ENCODE measurements around the gene ASB1. TPM values are rescaled to one million over a fixed set of nuclear protein-coding genes. Genes with fewer than 3 reads are reported as not detected.

Gene ASB1
- total RNA-seq, 4 donors from 2014 or later: 17.1 to 48.8 (median 22.1) TPM

DNA sequence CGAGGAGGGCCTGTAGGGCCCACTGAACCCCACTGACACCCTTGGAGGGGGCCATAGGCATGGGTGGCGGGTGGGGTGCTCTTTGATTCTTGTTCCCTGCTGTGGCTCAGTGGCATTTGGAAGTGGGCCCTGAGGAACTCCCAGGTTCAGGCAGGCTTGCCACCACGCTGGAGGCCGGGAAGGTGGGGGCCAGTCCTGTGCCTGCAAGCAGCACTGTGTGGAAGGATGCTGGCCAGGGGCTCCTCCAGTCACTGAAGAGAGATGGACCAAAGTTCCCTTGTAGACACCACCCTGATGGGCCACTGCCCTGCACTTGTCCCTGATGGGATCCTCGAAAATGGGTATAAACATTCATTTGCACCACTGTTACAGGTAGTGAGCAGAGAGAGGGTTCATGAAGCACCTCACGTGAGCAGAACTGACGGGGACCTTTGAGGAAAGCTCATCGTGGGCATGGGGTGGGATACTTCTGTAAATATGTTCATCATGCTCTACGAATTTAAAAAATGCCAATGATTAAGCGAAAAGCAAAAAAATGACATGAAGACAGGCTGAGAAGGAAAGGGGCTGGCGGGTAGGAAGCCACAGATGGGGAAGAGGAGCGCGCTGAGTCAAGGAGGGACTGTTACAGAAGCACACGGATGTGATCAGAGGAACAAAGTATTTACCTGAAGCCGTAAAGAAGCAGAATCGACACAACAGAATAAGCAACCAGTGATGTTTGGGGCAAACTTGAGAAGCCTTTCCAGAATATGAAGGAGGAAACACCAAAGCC is 45.2 kb upstream of the ASB1 start:
- 86% methylated on average over 15 of the region's 16 CpGs for WGBS
- Histone ChIP-seq H3K27me3 (no peaks in the 10 kb centered on the region), H3K4me1 (peaks cover 8% of the 10 kb centered on the region), H3K36me3 (no peaks in the 10 kb centered on the region), H3K4me3 (no peak overlapping the region), H3K9me3 (no peaks in the 10 kb centered on the region), H3K27ac (no peak overlapping the region)
- DNase-seq (ENCODE audit: low spot score in 2 of 2): no peak
- no peak for TF ChIP-seq POLR2AphosphoS5 (IDR thresholded peaks at IDR 0.05)
- TF ChIP-seq, protein P1, sequence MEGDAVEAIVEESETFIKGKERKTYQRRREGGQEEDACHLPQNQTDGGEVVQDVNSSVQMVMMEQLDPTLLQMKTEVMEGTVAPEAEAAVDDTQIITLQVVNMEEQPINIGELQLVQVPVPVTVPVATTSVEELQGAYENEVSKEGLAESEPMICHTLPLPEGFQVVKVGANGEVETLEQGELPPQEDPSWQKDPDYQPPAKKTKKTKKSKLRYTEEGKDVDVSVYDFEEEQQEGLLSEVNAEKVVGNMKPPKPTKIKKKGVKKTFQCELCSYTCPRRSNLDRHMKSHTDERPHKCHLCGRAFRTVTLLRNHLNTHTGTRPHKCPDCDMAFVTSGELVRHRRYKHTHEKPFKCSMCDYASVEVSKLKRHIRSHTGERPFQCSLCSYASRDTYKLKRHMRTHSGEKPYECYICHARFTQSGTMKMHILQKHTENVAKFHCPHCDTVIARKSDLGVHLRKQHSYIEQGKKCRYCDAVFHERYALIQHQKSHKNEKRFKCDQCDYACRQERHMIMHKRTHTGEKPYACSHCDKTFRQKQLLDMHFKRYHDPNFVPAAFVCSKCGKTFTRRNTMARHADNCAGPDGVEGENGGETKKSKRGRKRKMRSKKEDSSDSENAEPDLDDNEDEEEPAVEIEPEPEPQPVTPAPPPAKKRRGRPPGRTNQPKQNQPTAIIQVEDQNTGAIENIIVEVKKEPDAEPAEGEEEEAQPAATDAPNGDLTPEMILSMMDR (IDR thresholded peaks at IDR 0.05): no peak
- no peak for TF ChIP-seq POLR2A (IDR thresholded peaks at IDR 0.05)
- no peak for TF ChIP-seq EP300 (IDR thresholded peaks at IDR 0.05)

DNA sequence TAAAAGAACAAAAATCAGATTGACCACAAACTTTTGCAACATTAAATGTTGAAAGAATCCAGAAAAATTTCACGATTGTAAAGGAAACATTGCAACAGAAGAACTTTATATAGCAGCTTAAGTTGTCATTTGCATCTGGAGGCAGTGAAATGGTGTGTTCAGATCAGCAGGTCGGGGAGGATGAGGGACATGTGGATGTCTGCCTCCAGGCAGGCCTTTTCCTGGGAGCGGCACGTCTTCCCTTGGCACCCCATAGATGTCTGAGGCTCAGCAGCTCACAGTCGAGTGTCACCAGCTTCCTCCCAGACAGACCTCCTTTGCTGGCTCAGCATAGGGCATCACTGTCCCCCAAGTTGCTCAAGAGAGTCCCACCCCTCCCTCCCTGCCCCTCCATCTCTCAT is 44.3 kb upstream of the ASB1 start:
- DNase-seq (ENCODE audit: low spot score in 2 of 2): no peak
- H3K27me3 ChIP-seq: no peaks in the 10 kb centered on the region
- H3K27ac ChIP-seq: no peak overlapping the region
- no peaks in the 10 kb centered on the region for H3K9me3 ChIP-seq
- peaks cover 8% of the 10 kb centered on the region for H3K4me1 ChIP-seq
- TF ChIP-seq POLR2A (IDR thresholded peaks at IDR 0.05): no peak
- no peak for TF ChIP-seq EP300 (IDR thresholded peaks at IDR 0.05)
- TF ChIP-seq, protein P1 (IDR thresholded peaks at IDR 0.05): no peak
- no peak for TF ChIP-seq POLR2AphosphoS5 (IDR thresholded peaks at IDR 0.05)
- H3K36me3 ChIP-seq: no peaks in the 10 kb centered on the region
- no peak overlapping the region for H3K4me3 ChIP-seq
- WGBS: 69% methylated on average over 5 of the region's 5 CpGs

- H3K27ac ChIP-seq: no peak overlapping the region
- WGBS: 92% methylated on average over 5 of the region's 5 CpGs
- DNase-seq (ENCODE audit: low spot score in 2 of 2): no peak
Measured at GRCh38 chr2:238383135-238383534, 43.6 kb upstream of the ASB1 start.

DNA sequence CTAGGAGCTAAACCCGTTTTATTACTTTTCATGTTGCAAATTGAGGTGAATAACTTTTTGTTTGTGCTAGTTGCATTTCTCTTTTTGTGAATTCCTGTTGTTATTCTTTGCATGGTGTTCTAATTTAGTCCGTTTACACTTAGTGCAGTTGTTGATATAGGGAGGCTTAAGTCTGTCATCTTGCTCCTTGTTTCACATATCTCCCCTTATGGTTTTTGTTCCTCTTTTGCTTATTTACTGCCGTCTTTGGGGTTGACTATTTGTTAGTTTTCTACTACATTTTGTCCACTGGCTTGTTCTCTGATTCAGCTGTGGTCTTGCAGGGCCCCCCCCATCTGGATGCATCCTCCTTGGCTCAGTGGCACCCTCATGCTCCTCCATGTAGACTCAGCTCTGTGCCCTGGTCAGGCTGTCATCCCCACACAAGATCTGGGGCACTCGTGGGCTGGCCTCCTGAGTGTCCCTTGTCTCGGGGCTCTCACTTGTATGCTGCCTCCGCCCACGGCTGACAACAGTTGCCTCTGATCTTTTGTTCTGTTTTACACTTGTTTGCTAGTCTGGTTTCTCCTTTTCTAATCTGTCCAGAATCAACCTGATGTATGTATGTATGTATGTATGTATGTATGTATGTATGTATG is 42.9 kb upstream of the ASB1 start:
- no peak overlapping the region for H3K27ac ChIP-seq
- H3K4me1 ChIP-seq: peaks cover 8% of the 10 kb centered on the region
- no peak for DNase-seq (ENCODE audit: low spot score in 2 of 2)
- no peaks in the 10 kb centered on the region for H3K27me3 ChIP-seq
- 94% methylated on average over 7 of the region's 7 CpGs for WGBS
- H3K9me3 ChIP-seq: no peaks in the 10 kb centered on the region
- TF ChIP-seq EP300 (IDR thresholded peaks at IDR 0.05) (no peak), POLR2AphosphoS5 (IDR thresholded peaks at IDR 0.05) (no peak), POLR2A (IDR thresholded peaks at IDR 0.05) (no peak)
- TF ChIP-seq, protein P1 (IDR thresholded peaks at IDR 0.05): no peak
- H3K36me3 ChIP-seq: no peaks in the 10 kb centered on the region
- no peak overlapping the region for H3K4me3 ChIP-seq

More at GRCh38 chr2:238383135-238383534, 43.6 kb upstream of the ASB1 start:
- H3K4me1 ChIP-seq: peaks cover 8% of the 10 kb centered on the region
- no peaks in the 10 kb centered on the region for H3K9me3 ChIP-seq
- H3K27me3 ChIP-seq: no peaks in the 10 kb centered on the region
- no peak overlapping the region for H3K4me3 ChIP-seq
- H3K36me3 ChIP-seq: no peaks in the 10 kb centered on the region
- TF ChIP-seq EP300 (IDR thresholded peaks at IDR 0.05) (no peak), POLR2A (IDR thresholded peaks at IDR 0.05) (no peak), POLR2AphosphoS5 (IDR thresholded peaks at IDR 0.05) (no peak)
- TF ChIP-seq, protein P1 (IDR thresholded peaks at IDR 0.05): no peak

DNA sequence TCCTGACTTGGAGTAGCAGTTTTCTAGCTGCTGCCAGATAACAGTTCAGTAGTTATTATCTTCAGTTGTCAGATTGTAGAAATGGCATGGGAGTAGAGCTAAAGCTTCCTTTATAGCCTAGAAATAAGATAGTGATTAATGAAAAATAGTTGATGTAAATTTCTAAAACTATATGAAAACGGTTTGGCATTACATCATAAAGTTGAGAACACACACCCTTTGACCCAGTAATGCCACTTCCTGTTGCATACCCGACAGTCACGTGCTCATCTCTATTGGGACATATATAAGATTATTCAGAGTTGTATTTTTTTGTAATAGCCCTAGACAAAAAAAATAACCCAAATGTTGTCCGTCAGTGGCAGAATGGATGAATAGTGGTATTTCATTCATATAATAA is 39.4 kb upstream of the ASB1 start:
- no peaks in the 10 kb centered on the region for H3K9me3 ChIP-seq
- no peak overlapping the region for H3K4me3 ChIP-seq
- no peak for DNase-seq (ENCODE audit: low spot score in 2 of 2)
- no peaks in the 10 kb centered on the region for H3K36me3 ChIP-seq
- no peak overlapping the region for H3K27ac ChIP-seq
- WGBS: 63% methylated on average over 4 of the region's 4 CpGs
- no peaks in the 10 kb centered on the region for H3K27me3 ChIP-seq
- peaks cover 11% of the 10 kb centered on the region for H3K4me1 ChIP-seq
- TF ChIP-seq, protein P1 (IDR thresholded peaks at IDR 0.05): no peak
- no peak for TF ChIP-seq POLR2AphosphoS5 (IDR thresholded peaks at IDR 0.05)
- no peak for TF ChIP-seq EP300 (IDR thresholded peaks at IDR 0.05)
- TF ChIP-seq POLR2A (IDR thresholded peaks at IDR 0.05): no peak

Data from suprapubic skin (tissue), 4 donors.